Measurements from ENCODE around the gene PLA2G4B.
A peak's percentile ranks its signal among the peaks of the same experiment; 100 is the strongest.

PLA2G4B gene

GRCh38 chr15:41888662-41889253, 50.1 kb downstream of the PLA2G4B start:
- no peak for DNase-seq (ENCODE audit: low read depth)

DNA sequence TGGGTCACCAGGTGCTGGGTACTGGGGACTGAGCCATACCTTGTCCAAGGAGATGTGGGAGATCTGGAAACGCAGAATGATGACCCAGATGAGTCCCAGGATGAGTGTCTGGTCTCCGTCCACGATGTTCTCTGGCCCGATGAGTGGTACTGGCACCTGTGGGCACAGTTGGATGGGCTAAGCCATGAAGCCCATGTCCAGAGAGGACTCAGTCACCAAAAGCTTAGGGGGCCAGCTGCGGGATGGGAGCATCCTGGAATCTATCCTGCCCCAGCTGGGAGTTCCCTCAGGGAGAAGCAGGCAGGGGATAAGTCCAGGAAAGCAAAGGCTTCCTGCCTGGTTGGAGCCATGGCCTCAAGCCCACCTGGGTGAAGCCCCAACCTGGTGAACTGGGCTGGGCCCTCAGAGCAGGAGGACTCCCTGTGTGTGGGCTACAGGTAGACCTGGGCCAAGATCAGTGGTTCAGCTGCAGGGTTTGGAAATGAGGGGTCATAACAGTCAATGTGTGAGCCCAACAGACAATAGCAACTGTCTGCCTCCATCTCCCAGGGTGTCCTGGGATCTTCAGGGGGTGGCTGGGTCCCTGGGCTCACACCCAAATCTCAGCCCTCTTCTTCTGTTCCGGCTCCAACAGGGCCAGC, 51.5 kb downstream of the PLA2G4B start:
- no peak for DNase-seq (ENCODE audit: low read depth)

GRCh38 chr15:41891226-41891625, 52.6 kb downstream of the PLA2G4B start:
- no peak for DNase-seq (ENCODE audit: low read depth)

- no peak for DNase-seq (ENCODE audit: low read depth)
These were observed 53.3 kb downstream of the PLA2G4B start for GRCh38 chr15:41891946-41892345.

GRCh38 chr15:41892621-41893421, 54.2 kb downstream of the PLA2G4B start:
- DNase-seq (ENCODE audit: low read depth), result no peak

DNA sequence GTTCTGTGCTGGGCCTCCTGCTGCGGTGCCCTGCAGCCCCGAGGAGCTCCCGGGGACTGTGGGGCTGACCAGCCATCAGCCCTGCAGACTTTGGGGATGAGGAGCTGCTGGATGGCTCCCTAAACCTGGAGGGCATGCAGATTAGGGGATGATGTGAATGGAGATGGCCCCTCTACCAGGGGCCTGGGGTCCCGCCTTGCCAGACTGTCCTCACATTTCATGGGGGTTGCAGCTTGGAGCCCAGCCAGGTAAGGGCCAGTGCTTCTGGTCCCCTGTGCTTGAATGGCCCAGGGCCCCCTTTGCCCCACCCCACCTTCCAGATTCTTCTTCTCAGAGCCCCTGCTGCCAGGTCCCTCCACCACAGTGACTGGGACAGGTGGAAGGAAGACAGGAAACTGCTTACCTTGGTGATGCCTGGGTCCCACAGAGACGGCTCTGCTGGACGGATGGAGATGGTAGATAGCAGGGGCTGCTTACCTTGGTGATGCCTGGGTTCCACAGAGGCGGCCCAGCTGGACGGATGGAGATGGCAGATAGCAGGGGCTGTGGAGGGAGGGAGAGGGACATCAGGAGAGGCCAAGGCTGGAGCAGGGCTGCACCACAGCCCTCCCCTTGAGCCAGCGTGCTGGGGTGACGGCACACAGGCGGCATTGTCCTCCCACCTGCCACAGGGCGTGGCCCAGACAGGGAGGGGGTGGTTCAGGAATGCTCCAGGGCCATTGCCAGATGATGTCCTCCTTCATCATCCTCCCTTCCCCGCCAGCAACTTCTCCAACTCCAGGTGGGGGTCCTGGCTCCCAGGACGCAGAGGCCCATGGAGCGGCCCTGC, 55.0 kb downstream of the PLA2G4B start, which contains the start of gene SPTBN5:
SPTBN5 (minus strand) TSS at position 632 of the 829 bp plus-strand sequence; CDS start at position 76, 556 bp downstream.
- no peak for DNase-seq (ENCODE audit: low read depth)

GRCh38 chr15:41894251-41894790, 55.7 kb downstream of the PLA2G4B start:
- no peak for DNase-seq (ENCODE audit: low read depth)

DNA sequence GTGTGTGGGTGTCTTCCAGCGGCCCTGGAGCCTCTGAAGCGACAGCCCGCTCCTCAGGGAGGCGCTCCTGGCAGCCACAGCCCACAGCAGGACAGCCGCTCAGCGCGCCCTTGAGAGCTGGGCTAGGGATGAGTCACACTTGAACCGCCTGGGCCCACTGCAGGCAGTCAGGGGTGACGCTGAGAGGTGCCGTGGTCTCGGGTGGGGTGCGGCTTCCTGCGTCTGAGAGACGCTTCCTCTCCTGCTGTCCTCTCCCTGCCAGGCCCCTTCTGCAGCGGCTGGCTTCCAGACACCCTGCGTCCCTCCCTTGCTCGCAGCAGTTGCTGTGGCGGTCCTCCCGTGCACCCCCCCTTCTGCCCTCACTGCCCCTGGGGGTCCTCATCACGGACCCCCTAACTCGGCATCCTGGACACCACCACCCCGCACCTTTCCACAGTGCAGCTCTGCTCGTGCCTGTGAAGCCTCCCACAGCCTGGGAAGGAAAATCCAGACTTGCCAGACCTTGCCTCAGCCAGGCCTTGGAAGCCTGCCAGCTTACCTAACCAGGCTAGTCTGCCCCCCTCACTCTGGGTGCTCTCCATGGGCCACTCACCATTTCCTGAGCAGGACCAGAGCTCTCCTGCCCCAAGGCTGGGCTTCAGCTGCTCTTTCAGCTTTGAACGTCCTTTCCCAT, 56.3 kb downstream of the PLA2G4B start:
- DNase-seq (ENCODE audit: low read depth), result peak; percentile 78

DNA sequence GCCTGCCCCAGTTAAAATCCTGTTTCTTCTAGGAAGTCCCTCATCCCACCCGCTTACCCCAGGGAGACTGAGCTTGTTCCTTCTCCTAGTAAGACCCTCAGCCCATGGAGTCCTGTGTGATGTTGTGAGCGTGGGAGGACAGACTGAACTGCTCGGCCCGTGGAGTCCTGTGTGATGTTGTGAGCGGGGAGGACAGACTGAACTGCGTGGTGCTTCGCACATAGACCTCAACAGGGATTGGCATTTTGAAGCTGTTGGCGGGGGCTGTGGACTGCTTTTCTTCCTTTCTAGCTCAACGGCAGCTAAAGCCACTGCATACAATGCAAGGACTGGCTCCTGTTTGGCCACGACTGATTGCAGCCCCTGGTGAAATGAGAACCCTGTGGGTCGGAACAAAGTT, 56.8 kb downstream of the PLA2G4B start:
- DNase-seq (ENCODE audit: low read depth), result no peak

DNA sequence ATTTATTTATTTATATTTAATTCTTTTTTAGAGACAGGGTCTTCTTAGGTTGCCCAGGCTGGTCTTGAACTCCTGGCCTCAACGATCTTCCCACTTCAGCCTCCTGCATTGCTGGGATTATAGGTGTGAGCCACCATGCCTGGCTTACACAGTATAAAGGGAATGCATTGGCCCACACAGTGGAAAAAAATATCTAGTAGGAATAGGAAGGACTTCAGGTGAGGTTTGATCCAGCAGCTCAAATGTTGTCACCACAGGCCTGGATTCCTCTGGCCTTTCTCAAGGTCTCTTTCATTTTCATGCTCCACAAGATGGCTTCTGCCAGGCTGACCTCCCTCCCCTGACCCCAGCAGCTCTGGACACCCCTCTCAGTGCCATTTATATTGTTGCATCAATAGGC, 57.3 kb downstream of the PLA2G4B start:
- DNase-seq (ENCODE audit: low read depth), result no peak

GRCh38 chr15:41896566-41896965, 57.9 kb downstream of the PLA2G4B start:
- no peak for DNase-seq (ENCODE audit: low read depth)

DNA sequence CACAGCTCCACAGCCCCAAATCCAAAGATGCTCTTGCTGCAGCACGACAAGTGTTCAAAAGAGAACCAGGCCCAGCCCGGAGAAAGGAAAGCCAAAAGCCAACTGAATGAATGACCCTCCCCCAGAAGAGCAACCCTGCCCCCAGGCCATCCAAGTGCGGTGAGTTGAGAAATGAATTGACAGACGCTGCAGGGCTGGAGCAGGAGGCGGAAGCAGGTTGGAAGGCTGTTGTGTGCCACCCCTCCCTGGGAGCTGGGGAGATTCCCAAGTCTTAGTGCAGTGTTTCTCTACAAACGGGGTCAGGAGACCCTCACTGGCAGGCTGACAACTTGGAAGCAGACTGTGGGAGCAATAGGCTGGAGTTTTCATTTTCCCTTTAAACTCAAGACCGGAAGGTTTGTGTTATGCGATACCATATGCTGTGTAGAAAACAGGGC, 58.7 kb downstream of the PLA2G4B start:
- no peak for DNase-seq (ENCODE audit: low read depth)
